GM18502 (cell line): ENCODE results near the gene CDKN2B-AS1.

Experiments used
- ATAC-seq: cut with Tn5 transposase; IDR thresholded peaks from one replicate; pipeline ENCODE4 v1.9.1; 2021; ENCODE audit warnings: mild to moderate bottlenecking; ENCODE audit not compliant: unreplicated experiment, poor library complexity

CDKN2B-AS1 gene

DNA sequence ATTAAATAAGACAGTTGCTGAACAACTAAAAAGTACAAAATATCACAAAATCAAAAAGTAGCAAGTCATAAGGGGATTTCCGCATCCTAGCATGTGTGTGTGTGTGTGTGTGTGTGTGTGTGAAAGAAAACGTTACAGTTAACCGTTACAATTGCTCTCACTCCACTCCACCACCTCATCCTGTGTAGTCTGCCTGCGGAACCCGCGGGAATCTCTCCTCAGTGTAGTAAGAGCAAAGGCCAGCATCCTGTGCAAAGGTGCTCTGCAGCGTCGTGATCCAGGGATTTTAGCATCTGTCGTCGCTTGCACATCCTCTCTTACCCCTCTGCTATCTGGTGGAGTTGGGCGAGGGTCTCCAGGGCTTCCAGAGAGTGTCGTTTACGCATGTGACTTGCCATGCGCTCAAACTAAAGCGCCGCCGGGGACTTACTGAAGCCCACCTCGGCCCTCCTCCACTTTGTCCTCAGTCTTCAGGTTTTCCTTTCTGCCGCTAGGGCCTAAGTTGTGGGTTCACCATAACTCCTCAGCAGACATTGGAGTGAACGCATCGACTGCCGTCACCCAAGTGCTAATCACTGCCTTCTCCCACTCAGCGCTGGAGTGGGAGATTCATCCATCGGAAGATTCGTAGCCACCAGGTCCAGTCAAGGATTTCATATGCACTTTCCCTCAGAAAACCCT is 10.6 kb downstream of the CDKN2B-AS1 start:
- ATAC-seq, result no peak

DNA sequence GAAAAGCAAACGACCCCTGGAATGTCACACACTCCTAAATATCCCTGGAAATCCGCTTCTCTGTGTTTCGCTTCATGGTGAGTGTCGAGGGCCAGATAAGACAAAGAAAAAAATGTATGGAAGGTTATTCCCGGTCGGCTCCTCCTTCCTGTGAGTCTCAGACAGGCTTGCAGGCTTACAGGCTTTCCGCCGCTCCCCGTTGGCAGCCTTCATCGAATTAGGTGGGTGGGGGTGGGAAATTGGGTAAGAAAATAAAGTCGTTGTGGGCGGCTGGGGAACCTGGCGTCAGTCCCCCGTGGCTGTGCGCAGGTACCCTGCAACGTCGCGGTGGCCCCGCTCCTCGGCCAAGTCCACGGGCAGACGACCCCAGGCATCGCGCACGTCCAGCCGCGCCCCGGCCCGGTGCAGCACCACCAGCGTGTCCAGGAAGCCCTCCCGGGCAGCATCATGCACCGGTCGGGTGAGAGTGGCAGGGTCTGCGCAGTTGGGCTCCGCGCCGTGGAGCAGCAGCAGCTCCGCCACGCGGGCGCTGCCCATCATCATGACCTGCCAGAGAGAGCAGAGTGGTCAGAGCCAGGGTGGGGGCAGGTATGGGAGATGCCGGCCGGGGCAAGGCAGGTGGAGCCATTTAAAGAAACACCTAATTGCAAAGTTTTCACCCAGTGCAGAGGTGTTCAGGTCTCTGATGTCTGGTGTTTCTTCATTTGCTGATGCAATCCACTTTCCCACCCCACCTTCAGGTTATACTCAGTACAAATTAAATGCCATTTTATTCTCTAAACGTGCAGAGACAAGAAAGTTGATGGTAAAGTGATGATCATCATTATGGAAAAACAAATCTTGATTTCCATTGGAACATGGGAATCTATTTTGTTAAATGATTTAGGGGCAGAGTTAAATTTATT is 11.4 kb downstream of the CDKN2B-AS1 start:
- ATAC-seq, result no peak

GRCh38 chr9:22008384-22008716 is 13.8 kb downstream of the CDKN2B-AS1 start:
- ATAC-seq, result no peak

DNA sequence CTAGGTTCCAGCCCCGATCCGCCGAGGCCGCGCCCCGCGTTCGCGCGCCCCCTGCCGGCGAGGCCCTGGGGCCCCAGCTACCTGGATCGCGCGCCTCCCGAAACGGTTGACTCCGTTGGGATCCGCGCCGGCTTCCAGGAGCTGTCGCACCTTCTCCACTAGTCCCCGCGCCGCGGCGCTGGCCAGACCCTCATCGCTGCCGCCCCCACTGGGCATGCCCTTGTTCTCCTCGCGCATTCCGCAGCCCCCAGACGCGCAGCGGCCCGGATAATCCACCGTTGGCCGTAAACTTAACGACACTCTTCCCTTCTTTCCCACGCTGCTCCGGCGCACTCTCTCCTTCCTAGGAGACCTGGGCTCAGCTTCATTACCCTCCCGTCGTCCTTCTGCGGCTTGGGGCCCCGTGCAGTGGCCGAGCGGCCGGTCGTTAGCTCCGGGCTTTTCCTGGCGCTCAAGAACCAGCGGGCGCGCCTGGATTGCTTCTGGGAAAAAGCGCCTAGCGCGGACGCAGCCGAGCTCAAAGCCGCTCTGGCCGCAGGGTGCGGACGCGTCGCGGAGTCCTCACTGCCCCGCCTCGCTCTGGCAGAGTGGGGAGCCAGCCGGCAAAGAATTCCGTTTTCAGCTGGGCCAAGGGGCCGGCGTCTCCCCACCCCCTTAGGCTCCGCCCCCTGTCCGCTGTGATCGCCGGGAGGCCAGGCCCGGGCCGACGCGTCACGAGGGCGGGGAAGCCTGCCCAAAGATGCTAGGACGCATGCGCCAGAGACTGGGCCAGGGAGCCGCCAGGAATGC is 14.3 kb downstream of the CDKN2B-AS1 start, which contains the start of gene CDKN2B:
TSS of gene CDKN2B (minus strand) at position 589 of the 789 bp plus-strand sequence. CDS start at position 237, 352 bp downstream.
- ATAC-seq, result peak; percentile 93

- peak; percentile 46 for ATAC-seq
Measured at GRCh38 chr9:22009506-22009867, 14.9 kb downstream of the CDKN2B-AS1 start.

DNA sequence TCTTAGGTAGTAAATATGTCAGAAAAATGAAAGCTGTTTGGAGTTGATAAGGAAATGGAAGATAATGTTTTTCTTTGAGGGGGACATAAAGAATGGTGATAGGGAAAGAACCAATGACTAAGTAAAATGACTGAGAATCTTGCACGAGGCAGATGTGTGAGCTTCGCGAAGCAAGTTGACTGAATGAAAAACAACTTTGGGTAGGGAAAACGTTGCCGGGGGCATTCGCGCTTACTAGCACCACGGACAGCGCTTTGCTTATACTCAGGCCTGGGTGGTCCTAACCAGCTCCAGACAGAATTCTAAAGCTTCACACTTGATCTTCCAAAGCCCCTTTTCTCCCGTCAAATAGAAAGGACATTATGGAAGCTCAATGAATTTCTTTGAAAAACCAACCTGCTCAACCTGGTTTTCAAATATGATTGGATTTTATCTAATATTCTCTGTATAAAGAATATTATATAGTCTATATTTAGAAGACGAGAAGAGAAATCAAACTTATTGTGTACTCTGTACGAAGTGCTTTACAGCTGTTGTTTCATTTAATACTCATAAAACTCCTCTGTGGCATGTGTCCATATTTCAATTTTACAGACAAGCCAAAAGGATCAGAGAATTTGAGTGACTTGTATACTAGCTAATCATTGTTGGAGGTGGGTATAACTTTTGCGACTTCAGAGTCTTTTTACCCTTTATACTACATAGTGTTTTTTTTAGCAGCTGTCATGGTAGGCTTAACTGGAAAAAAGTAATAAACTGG is 16.5 kb downstream of the CDKN2B-AS1 start:
- no peak for ATAC-seq

- no peak for ATAC-seq
Measured at GRCh38 chr9:22022396-22022795, 27.8 kb downstream of the CDKN2B-AS1 start.

GRCh38 chr9:22026696-22027095 is 32.1 kb downstream of the CDKN2B-AS1 start:
- ATAC-seq, result no peak

GRCh38 chr9:22028394-22028793 is 33.8 kb downstream of the CDKN2B-AS1 start:
- ATAC-seq, result no peak

- ATAC-seq, result no peak
Measured at GRCh38 chr9:22029231-22029630, 34.6 kb downstream of the CDKN2B-AS1 start.

- ATAC-seq, result peak; percentile 85
Measured at GRCh38 chr9:22030101-22030598, 35.6 kb downstream of the CDKN2B-AS1 start.

GRCh38 chr9:22031655-22032411 is 37.2 kb downstream of the CDKN2B-AS1 start:
- no peak for ATAC-seq

DNA sequence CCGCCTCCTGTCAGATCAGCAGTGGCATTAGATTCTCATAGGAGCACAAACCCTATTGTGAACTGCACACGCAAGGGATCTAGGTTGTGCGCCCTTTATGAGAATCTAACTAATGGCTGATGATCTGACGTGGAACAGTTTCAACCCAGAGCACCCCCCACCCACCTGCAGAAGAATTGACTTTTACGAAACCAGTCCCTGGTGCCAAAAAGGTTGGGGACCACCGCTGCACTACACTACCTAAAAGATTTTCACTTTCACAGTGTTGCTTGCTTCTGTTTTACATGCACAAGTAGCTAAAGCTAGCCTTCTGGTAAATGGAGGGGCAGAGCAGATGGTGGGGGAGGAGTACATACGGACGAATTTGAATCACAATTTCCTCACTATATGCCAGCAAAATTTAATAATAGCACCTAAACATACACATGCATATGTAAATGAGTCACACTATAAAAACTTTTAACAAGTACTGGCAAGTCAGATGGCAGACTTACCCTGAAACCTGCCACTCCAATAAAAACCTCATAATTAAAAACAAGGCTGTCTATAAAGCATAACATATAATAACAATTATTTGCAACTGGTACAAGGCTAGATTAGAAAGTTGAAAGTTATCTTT is 38.5 kb downstream of the CDKN2B-AS1 start:
- no peak for ATAC-seq

GRCh38 chr9:22035591-22036011 is 41.0 kb downstream of the CDKN2B-AS1 start:
- ATAC-seq, result no peak

DNA sequence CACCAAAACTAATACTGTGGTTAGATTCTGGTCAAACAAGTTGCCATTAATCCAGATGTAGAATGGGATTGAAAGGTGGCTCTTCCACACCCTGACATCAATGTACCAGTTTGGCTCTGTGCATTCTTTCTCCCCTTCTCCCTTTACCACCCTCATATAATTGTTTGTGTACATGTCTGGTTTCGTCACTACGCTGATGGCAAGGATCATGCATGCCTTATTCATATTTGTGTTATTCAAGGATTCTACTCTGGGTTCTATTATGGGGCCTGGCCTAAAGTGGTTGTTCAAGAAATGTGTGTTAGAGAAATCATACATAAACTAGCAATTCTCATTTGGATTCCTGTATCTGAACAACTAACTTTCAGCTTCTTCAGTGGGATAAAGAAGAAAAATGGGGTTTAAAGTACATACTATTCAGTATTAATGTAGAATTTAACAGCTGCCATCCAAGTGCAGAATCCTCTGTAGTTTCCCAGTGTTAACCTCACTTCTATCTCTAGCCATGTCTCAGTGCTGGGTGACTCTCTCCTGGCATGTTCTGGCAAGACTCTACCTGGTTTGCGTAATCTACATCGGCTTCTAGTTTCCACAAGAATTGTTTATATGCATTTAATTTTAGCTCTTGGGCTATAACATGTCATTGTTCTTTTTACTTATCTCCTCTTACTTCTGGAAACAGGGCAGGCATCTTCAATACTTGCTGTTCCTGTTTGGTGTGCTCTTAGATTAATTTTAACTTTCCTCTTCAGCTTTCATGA is 42.5 kb downstream of the CDKN2B-AS1 start:
- ATAC-seq, result no peak

DNA sequence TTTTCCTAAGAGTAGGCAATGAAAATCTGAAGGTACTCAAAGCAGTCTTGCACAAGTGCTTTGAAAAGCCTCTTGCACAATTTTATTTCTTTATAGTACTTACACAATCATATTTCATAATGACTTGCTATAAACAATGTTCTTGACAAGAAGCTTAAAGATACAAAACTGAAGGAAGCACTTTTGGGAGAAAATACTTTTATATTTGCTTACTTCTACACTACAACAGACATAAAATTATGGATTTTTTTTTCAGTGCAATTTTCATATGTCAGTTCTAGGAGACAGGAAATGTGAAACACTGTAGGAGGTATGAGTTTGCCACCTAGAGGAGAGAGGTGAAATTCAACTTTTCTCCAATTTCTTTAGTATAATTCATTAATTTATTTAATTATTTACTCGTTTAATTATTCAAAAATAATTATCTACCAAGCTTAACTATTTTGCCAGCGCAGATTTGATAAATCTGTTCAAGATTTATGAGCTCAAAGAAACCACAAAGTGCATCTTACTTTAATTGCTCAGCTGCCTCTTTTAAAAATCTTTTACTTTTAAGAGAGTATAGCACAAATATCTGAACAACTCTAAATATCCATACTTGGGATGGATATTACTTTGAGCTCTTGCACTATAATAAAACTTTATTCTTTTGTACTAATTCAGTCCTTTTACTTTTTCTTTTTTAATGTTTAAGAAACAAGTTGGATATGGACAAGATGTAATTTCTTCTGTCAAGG is 43.5 kb downstream of the CDKN2B-AS1 start:
- ATAC-seq, result no peak

DNA sequence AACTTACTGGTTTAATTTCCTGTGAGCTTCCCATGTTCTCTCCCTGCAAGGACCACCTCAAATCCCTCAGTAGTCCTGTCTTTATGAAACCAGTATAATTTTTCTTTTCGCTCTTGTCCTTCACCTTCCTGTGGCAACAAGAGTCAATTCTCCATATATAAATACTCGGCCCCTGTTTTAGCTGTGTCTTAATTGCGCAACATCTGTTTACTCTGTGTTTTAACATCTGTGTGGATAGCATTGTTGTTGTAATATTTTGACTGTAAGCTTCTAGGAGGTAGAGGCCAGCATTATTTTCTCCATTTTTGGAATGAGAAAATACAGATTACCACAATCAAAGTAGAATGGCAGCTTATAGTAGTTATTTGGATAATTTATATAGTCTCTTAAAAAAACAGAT is 44.7 kb downstream of the CDKN2B-AS1 start:
- ATAC-seq, result no peak
